GM18505 (cell line): ENCODE measurements around the gene KRTAP4-1.
"Not testable (repeated sequence)": the region's sequence is repeated elsewhere in the genome, so short reads cannot be mapped to it uniquely, and the experiment has no call there.

Source experiments
- ATAC-seq: cut with Tn5 transposase; IDR thresholded peaks from one replicate; pipeline ENCODE4 v1.9.1; 2021; ENCODE audit not compliant: unreplicated experiment
- POLR2A ChIP-seq: IDR thresholded peaks from 4 replicates; pipeline ENCODE4 v1.6.1; 2011; ENCODE audit warnings: borderline replicate concordance; ENCODE audit not compliant: insufficient read depth, insufficient read length; ENCODE audit errors: extremely low read depth

The KRTAP4-1 gene

GRCh38 chr17:41184480-41184961 lies at the start of gene KRTAP4-1:
Gene KRTAP4-1 (minus strand): TSS chr17:41184911. CDS start chr17:41184854, 57 bp downstream.
- no peak for ATAC-seq
- no peak for TF ChIP-seq POLR2A

- ATAC-seq: not testable (repeated sequence)
Measured at GRCh38 chr17:41232399-41233105, 47.8 kb upstream of the KRTAP4-1 start, which contains the start of gene KRTAP9-3. Gene KRTAP9-3 (plus strand): TSS chr17:41232449. CDS start chr17:41232502, 53 bp downstream.

GRCh38 chr17:41231731-41232130 lies 47.0 kb upstream of the KRTAP4-1 start:
- ATAC-seq: no peak
- TF ChIP-seq POLR2A: no peak

- TF ChIP-seq POLR2A: no peak
- no peak for ATAC-seq
Measured at GRCh38 chr17:41230094-41230493, 45.4 kb upstream of the KRTAP4-1 start.

- ATAC-seq: not testable (repeated sequence)
Measured at GRCh38 chr17:41226598-41227095, 41.9 kb upstream of the KRTAP4-1 start, which contains the start of gene KRTAP9-2. Gene KRTAP9-2 (plus strand): TSS chr17:41226648. CDS start chr17:41226655, 7 bp downstream.

- no peak for ATAC-seq
Measured at GRCh38 chr17:41226051-41226450, 41.3 kb upstream of the KRTAP4-1 start.

GRCh38 chr17:41223821-41224220 lies 39.1 kb upstream of the KRTAP4-1 start:
- TF ChIP-seq POLR2A: no peak
- no peak for ATAC-seq

More at GRCh38 chr17:41226051-41226450, 41.3 kb upstream of the KRTAP4-1 start:
- TF ChIP-seq POLR2A: no peak

- no peak for TF ChIP-seq POLR2A
- ATAC-seq: no peak
Measured at GRCh38 chr17:41215681-41216080, 31.0 kb upstream of the KRTAP4-1 start.

- no peak for TF ChIP-seq POLR2A
- ATAC-seq: no peak
Measured at GRCh38 chr17:41212524-41213169, 27.9 kb upstream of the KRTAP4-1 start.

GRCh38 chr17:41211845-41212466 lies 27.2 kb upstream of the KRTAP4-1 start:
- ATAC-seq: no peak
- TF ChIP-seq POLR2A: no peak

GRCh38 chr17:41199421-41200078 lies 14.8 kb upstream of the KRTAP4-1 start:
- TF ChIP-seq POLR2A: no peak

GRCh38 chr17:41196068-41196467 lies 11.4 kb upstream of the KRTAP4-1 start:
- no peak for TF ChIP-seq POLR2A
- no peak for ATAC-seq

More at GRCh38 chr17:41199421-41200078, 14.8 kb upstream of the KRTAP4-1 start:
- ATAC-seq: no peak

GRCh38 chr17:41190328-41190727 lies 5.6 kb upstream of the KRTAP4-1 start:
- ATAC-seq: no peak
- no peak for TF ChIP-seq POLR2A

- not testable (repeated sequence) for ATAC-seq
Measured at GRCh38 chr17:41189837-41190318, 5.2 kb upstream of the KRTAP4-1 start, which contains the start of gene KRTAP9-1. Gene KRTAP9-1 (plus strand): TSS chr17:41189887. CDS start chr17:41189887, 0 bp downstream.
